HG03097 (cell line): ENCODE data around the gene ERVW-1.
"Not testable (repeated sequence)": the region's sequence is repeated elsewhere in the genome, so short reads cannot be mapped to it uniquely, and the experiment has no call there.

ENCODE experiments used
- ATAC-seq: cut with Tn5 transposase; IDR thresholded peaks from one replicate; pipeline ENCODE4 v1.9.1; 2021; ENCODE audit not compliant: unreplicated experiment, low FRiP score

Gene ERVW-1

DNA sequence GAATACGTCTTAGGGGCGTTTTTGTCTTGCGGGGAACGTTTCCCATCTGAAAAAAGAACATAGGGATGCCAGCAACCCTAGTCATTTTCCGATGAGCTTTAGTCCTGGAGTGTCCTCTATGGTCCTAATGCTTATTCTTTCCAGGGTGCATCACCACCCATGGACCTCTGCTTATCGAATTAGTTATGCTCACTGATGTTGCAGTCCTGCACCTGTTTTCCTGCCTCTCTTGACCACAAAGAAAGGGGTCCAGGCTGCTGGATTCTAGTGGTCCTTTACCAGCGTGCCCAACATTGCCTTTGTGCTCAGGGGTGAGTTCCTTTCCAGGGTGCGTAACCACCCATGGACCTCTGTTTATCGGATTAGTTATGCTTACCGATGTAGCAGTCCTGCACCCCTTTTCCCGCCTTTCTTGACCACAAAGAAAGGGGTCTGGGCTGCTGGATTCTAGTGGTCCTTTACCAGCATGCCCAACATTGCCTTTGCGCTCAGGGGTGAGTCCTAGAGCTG, 2.4 kb downstream of the ERVW-1 start:
- not testable (repeated sequence) for ATAC-seq

DNA sequence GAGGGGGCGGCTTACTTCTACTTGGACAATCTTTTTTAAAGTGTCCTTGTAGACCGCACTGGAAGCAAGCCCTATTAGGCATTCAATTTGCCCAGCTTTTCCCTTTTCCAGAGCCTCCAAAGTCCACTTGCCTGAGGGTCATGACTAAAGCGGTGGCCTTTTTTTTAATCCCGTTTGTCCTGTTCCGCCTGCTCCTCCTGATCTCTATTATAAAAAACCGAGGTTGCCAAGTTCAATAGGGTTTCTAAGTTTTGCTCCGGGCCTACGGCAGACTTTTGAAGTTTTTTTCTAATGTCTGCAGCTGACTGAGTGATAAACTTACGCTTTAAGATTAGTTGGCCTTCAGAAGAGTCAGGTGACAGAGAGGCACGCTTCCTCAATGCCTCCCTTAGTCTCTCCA, 3.8 kb downstream of the ERVW-1 start:
- ATAC-seq: not testable (repeated sequence)

DNA sequence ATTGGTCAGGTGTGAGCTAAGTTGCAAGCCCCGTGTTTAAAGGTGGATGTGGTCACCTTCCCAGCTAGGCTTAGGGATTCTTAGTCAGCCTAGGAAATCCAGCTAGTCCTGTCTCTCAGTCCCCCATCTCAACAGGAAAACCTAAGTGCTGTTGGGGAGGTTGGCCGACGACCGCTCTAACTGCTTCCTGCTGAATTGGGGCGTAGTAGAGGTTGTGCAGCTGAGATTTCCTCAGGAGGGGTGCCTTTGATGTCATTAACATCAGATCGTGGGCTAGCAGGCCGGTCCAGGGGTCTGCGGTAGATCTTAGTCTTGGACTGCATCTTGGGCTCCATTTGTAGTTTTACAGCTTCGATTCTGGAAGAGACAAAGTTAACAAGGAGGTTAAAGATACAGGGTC, 9.2 kb downstream of the ERVW-1 start:
- ATAC-seq: not testable (repeated sequence)

DNA sequence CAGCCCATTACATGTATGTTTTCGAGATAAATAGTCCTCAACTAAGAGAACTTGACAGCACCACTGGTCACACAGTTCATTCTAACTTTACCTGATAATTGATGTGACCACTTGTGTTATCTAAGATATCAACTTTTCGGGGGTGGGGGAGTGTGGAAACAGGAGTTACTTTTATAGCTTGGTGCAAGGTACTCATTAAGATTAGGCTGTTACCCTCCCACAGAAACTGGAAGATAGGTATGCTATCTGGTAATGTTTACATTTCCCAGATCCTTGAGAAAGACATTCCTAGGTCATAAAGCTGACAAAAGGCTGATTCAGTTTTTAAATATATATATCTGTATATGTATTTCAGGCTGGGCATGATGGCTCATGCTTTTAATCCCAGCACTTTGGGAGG, 11.1 kb downstream of the ERVW-1 start:
- no peak for ATAC-seq

DNA sequence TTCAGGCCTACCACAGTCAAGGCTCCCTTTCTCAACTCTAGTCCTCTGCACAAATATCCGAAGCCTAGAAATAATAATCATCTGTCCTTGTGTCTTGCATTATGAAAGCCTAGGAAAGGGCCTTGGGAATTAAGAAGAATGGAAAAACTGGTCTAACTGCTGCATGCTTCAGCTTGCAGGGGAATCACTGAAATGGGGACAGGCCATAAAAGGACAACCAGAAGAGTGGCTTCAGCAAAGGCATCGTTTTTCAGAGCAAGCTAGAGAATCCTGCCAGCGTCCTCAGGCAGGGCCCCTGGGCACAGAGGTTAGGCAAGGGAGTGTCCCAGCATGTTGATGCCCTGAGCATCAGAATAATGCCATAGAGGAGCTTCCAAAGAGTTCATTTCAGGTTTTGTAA, 13.2 kb downstream of the ERVW-1 start:
- no peak for ATAC-seq

DNA sequence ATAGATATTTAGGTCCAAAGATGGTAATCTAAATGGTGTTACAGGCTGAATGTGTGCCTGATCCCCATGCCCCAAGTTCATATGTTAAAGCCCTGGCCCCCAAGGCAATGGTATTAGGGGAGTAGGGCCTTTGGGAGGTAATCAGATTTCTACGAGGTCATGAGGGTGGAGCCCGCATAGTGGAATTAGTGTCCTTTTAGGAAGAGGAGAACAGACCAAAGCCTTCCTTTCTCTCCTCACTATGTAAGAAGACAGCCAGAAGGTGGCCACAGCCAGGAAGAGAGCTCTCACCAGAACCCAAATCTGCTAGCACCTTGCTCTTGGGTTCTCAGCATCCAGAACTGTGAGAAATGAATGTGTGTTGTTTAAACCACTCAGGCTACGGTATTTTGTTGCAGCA, 15.2 kb downstream of the ERVW-1 start:
- no peak for ATAC-seq

DNA sequence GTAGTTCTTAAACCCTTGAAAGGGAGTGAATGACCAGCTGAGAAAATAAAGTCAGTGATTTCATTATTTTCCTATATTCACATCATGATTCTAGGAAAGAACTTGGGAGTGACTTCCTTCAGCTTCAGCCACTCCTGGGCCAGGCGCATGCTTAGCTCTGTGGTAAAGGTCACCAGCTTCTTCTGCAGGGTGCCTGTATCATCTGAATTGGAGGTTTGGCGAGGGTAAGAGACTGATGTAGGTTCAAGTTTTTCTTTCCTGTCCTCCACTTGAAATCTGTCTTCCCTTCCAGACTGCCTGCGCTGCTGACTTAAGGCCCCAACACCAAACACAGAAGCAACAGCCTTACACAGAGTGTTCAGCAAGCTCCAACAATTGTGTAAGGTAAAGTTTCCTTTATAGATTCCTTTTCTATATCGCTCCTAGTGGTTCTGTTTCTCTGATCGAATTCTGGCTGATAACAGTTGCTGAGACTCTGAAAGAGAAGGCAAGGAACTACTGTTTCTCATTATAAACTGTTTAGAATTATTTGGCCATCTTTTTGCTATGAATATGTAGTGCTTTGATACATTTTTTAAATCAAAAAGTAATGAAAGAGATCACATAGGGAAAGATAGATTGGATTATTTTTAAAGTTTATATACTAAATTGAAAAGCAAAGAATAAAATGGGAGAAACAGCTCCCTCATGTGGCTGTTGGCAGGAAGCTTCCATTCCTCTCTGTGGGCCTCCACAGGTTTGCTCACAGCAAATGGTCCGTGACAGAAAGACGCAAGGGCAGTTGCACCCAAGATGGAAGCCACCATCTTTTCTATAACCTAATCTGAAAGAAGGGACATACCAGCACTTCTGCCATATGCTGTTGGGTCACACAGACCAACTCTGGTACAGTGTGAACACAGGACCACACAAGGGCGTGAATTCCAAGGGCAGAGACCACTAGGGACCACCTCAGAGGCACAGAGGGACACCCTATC, 16.4 kb downstream of the ERVW-1 start:
- ATAC-seq: no peak

DNA sequence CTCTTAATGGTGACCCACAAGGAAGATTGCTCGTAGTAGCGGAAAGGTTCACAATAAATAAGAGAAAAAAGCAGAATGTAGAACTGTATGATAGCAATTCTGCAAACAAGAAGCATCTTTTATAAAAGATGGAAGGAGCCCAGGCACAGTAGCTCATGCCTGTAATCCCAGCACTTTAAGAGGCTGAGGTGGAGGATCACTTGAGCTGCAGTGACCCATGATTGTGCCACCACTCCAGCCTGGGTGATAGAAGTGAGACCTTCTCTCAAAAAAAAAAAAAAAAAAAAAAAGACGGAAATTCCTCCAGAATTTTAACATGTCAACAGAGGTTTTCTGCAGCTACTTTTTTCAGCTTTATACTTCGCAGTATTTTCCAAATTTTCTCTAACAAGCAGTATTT, 17.2 kb downstream of the ERVW-1 start:
- no peak for ATAC-seq

DNA sequence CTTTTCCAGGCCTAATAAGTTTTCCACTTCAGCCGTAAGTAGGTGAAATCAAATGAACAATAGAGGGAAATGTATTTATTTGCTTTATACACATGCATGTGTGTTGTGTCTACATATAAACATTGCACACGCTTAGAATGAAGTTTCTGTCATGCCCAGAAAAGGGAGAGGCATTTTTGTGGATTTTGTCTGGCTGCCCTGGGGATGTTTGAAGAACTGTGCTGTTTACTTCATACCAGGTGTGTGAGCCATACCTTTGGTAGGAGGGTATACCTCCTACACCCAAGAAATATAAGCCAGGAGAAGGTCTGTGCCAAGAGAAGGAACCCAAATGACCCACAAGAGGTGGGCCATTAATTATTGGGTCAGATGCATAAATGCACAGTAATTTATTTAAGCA, 17.6 kb downstream of the ERVW-1 start:
- no peak for ATAC-seq

DNA sequence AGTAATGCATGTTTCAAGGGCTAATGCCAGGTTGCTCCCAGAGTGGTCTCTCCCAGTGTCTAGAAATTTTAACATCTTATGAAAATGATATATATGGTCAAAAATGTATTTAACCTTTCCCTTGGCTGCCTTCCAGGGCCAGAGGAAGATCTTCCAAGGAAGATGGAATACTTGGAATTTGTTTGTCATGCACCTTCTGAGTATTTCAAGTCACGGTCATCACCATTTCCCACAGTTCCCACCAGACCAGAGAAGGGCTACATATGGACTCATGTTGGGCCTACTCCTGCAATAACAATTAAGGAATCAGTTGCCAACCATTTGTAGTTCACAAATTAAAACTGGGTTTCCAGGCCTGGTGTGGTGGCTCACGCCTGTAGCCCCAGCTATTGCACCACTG, 21.5 kb downstream of the ERVW-1 start:
- no peak for ATAC-seq

DNA sequence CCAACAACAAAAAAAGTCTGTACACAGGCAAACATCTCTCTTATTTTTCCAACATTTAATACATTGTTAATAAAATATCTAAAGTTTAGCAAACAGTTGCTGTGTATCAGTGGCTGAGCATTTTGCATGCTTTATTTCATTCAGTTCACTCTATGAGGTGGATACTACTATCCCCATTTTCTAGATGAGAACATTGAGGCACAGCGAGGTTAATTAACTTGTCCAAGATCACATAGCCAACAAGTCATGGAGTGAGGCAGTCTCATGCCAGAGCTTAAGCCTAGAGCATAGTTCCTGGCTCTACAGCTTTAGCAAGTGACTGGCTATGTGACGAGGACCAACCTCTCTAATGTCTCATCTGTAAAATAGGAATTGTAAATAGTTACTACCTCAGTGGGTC, 26.1 kb downstream of the ERVW-1 start:
- ATAC-seq: no peak

DNA sequence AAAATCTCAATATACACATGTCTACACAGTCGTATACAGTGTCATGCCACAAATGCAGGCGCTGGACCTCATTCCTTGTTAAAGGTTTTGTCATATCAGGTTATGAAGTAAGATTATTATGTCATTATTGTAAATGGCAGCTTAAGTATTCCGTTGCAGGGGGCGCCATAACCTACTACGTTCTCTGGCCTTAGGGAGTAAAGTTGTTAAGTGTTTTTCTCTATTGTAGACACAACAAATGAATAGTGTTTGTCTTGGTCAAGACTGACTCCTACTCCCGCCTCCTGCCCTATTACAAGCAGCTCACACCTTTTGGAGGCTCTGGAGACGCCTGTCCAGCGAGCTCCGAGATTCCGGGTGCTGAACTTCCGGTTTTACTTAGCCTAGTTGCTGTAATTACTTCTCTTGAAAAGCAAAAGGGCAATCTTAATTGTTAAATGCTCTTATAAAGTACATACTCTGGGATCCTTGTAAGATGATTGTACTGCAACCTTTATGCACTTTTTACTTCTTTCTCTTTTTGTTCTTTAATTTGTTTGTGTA, 29.5 kb downstream of the ERVW-1 start:
- ATAC-seq: peak; percentile 33

DNA sequence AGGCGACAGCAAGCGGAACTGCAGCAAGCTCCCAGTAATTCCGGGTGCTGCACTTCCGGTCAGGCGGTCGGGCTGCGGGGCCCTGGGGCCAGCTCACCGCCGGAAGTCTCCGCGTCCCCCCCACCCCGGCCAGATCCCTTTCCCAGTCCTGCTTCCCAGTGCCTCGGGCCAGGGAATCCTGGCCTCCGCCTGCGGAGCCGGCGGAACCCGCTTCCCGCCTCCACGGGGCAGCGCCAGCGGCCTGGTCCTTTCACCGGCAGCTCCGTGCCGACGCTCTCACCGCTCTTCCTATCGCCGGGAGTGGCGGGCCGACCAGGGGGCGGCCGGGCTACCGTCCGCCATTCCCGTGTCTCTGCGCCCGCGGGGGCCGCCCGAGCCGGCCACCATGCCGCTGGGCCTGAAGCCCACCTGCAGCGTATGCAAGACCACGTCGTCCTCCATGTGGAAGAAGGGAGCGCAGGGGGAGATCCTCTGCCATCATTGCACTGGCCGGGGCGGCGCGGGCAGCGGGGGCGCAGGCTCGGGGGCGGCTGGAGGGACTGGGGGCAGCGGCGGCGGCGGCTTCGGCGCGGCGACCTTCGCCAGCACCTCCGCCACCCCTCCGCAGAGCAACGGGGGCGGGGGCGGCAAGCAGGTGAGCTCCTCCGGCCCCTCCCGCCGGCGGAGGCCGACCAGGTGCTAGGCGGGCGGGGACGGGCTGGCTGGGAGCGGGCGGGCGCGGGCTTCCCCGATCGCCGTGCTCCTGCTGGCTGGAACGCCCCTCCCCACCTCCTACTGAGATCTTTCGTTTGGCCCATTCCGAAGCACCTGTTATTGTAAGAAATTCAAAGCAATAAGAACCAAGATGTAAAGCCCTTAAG, 30.2 kb downstream of the ERVW-1 start, which contains the start of gene GATAD1:
Gene GATAD1, plus strand, starts transcription at position 138 of the 860 bp plus-strand sequence. Its CDS starts 248 bp downstream, at position 386.
- peak; percentile 86 for ATAC-seq

DNA sequence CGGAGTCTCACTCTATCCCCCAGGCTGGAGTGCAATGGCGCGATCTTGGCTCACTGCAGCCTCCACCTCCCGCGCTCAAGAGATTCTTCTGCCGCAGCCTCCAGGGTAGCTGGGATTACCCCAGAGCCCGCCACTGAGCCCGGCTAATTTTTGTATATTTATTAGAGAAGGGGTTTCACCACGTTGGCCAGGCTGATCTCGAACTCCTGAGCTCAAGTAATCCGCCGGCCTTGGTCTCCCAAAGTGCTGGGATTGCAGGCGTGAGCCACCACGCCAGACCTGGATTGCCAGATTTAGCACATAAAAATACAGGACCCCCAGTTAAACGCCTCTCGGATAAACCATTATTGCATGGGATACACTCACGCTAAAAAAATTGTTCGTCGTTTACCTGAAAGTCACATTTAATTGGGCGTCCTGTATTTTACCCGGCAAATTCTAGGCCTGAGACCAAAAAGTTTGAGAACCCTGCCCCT, 30.8 kb downstream of the ERVW-1 start:
- no peak for ATAC-seq

DNA sequence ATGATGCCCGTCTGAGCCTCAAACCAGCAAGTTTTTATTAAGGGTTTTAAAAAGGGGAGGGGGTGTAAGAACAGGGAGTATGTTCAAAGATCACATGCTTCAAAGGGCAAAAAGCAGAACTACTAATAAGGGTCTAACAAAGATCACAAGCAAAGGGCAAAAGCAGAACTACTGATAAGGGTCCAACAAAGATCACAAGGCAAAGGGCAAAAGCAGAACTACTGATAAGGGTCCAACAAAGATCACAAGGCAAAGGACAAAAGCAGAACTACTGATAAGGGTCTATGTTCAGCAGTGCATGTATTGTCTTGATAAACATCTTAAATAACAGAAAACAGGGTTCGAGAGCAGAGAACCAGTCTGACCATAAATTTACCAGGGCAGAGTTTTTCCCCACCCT, 35.0 kb downstream of the ERVW-1 start:
- ATAC-seq: not testable (repeated sequence)

DNA sequence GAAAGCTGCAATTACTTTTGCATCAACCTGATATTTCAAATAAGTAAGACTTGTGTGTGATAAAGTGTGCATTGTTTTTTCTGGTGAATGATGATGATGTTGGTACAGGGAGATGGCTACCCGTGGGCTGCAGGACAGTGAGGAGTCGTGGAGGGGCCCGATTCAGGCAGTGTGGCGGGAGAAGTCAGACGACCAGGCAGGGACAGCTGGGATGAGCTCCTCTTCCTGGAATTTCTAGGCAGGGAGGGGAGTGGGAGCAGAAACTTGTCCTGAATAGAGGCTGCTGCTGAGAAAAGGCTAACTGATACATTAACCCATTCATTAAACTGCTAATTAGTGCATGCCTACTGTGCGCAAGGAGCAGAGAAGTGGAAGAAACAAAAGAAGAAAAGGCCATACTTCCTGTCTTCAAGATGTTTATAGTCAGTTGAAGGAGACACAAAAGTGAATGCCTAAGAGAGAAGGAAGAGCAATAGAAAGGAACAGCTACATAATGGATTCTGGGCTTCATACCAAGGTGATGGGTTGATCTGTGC, 39.7 kb downstream of the ERVW-1 start:
- ATAC-seq: no peak

DNA sequence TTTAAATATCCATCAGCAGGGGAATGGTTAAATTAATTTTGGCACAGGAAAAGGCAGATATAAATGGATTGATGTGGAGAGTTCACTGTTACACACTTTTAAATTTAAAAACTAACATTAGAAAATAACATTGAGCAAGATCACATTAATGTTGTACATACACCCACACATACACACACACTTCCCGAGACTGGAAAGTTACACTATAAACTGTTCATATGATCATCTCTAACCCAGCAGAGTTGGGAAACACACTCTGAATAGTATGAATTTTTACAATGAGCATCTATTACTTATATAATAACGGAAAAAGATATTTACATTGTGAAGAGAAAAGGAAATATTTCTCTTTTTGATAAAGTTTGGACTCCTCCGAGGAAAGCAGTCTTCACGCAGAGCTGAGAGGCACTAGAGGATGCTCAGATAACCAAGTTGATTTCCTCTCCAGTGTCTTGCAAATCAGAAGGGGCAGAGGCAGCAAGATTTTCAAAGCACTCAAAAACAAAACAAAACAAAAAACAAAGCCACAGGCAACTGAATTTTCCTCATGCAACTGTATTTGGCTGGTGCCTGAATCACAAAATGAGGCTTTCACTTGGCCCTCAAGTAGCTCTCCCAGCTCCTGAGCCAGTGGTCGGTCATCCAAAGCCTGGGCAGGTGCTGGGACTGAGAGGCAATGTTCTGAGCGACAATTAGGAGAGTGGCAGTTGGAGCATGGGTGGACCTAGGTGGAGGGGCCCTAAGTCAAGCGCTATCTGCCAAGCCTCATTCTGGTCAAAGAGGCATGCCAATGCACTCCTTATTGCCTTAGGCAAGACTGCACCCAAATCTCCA, 40.9 kb downstream of the ERVW-1 start:
- no peak for ATAC-seq

DNA sequence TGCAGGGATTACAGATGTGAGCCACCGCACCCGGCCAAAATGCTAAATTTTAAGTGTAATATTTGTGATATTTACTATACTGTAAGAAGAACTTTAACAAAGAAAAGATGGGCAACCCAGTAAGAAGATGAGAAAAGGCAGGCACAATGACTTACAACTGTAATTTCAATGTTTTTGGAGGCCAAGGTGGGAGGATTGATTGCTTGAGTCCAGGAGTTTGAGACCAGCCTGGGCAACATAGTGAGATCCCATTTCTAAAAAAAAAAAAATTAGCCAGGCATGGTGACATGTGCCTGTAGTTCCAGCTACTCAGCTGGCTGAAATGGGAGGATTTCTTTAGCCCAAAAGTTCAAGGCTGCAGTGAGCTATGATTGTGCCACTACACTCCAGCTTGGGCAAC, 42.2 kb downstream of the ERVW-1 start:
- ATAC-seq: no peak

DNA sequence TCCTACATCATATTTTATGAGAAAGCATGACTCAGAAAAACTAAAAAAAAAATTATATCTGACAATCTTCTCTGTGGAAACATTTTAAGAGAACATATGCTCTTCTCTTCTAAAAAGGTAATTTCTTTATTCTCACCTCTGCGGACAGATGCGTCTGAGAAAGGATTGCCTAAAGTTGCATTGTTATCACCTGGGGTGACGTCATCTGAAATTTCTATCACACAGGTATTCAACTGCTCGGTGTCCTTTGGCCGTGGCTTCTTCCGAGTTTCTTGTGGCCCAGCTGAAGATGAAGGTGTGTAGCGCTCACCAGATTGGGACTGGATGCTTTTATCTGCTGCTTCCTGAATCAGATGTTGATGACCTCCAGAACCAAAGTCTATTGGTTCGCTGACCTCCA, 44.7 kb downstream of the ERVW-1 start:
- ATAC-seq: no peak
